MCF 10A (cell line): ENCODE measurements around the gene MTFR1L. TPM values are rescaled to one million over a fixed set of nuclear protein-coding genes. Genes with fewer than 3 reads are reported as not detected.

Source experiments
- BruUV-seq: library from RNA; stranded (reverse); fragments of 400-500 nt; replicated peaks from 2 replicates; lab custom pipeline; 2021; lab: Mats Ljungman, UMichigan
- CTCF ChIA-PET: fragments of 300-600 bp; sonication (Branson Sonifier 250); formaldehyde crosslinking; extraction: SDS; loops from one replicate; lab custom pipeline; 2021; ENCODE audit warnings: antibody characterized with exemption, inconsistent platforms; lab: Yijun Ruan, JAX
- POLR2A ChIA-PET: fragments of 300-600, 350-650 bp; sonication (Branson Sonifier 250); formaldehyde crosslinking; extraction: SDS; loops from one replicate; lab custom pipeline; 2020; ENCODE audit warnings: antibody characterized with exemption, inconsistent platforms; lab: Yijun Ruan, JAX
- DNase-seq: peaks from one replicate; pipeline ENCODE4 v3.0.0-alpha.2; 2018; ENCODE audit not compliant: unreplicated experiment
- H3K27ac Mint-ChIP-seq: one replicate; pipeline ENCODE4 v1.8.0; 2022; ENCODE audit warnings: mild to moderate bottlenecking, low read depth, mixed read lengths; ENCODE audit not compliant: unreplicated experiment
- H3K27me3 Mint-ChIP-seq: one replicate; pipeline ENCODE4 v1.8.0; 2022; ENCODE audit warnings: mixed read lengths; ENCODE audit not compliant: insufficient read depth, unreplicated experiment
- H3K36me3 Mint-ChIP-seq: one replicate; pipeline ENCODE4 v1.8.0; 2022; ENCODE audit warnings: mild to moderate bottlenecking, moderate library complexity, mixed read lengths; ENCODE audit not compliant: insufficient read depth, unreplicated experiment
- H3K4me1 Mint-ChIP-seq: one replicate; pipeline ENCODE4 v1.8.0; 2022; ENCODE audit warnings: mixed read lengths; ENCODE audit not compliant: insufficient read depth, unreplicated experiment
- H3K4me3 Mint-ChIP-seq: one replicate; pipeline ENCODE4 v1.8.0; 2022; ENCODE audit warnings: mild to moderate bottlenecking, moderate library complexity, mixed read lengths; ENCODE audit not compliant: unreplicated experiment
- H3K9me3 Mint-ChIP-seq: one replicate; pipeline ENCODE4 v1.8.0; 2022; ENCODE audit warnings: mixed read lengths; ENCODE audit not compliant: unreplicated experiment
- intact Hi-C: fragments of 100-400 bp; cut with micrococcal nuclease; formaldehyde crosslinking; loops from 2 replicates; pipeline ENCODE4 v1.14.1; 2022
- total RNA-seq: library from RNA; stranded (reverse); gene quantifications from 2 replicates; pipeline ENCODE4 v1.2.3, GENCODE V29; 2022
- TF ChIP-seq, protein P1 (sequence below): fragments of 200-600 bp; IDR thresholded peaks from one replicate; pipeline ENCODE4 v1.8.0; 2022; ENCODE audit warnings: antibody characterized with exemption, mild to moderate bottlenecking; ENCODE audit not compliant: unreplicated experiment

The MTFR1L gene
- total RNA-seq, 1 experiment from 2014 or later: 39.3 TPM

GRCh38 chr1:25876693-25877077 is 56.9 kb downstream of the MTFR1L start:
- Mint-ChIP-seq H3K4me1 (peaks cover 14% of the 10 kb centered on the region), H3K4me3 (no peak overlapping the region), H3K27ac (no peak overlapping the region), H3K36me3 (peaks cover 3% of the 10 kb centered on the region), H3K27me3 (no peaks in the 10 kb centered on the region), H3K9me3 (no peaks in the 10 kb centered on the region)
- ChIA-PET POLR2A (interaction anchor here (2.3 to 6.9 kb wide), 2 partner anchors 14 to 18 kb away, joined by 6 to 83 read pairs; no protein-coding TSS in a partner anchor), CTCF (no interaction called here)
- no peak for DNase-seq
- TF ChIP-seq, protein P1, sequence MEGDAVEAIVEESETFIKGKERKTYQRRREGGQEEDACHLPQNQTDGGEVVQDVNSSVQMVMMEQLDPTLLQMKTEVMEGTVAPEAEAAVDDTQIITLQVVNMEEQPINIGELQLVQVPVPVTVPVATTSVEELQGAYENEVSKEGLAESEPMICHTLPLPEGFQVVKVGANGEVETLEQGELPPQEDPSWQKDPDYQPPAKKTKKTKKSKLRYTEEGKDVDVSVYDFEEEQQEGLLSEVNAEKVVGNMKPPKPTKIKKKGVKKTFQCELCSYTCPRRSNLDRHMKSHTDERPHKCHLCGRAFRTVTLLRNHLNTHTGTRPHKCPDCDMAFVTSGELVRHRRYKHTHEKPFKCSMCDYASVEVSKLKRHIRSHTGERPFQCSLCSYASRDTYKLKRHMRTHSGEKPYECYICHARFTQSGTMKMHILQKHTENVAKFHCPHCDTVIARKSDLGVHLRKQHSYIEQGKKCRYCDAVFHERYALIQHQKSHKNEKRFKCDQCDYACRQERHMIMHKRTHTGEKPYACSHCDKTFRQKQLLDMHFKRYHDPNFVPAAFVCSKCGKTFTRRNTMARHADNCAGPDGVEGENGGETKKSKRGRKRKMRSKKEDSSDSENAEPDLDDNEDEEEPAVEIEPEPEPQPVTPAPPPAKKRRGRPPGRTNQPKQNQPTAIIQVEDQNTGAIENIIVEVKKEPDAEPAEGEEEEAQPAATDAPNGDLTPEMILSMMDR: no peak
- no TSS peak for BruUV-seq
- intact Hi-C loops: no loop called here

DNA sequence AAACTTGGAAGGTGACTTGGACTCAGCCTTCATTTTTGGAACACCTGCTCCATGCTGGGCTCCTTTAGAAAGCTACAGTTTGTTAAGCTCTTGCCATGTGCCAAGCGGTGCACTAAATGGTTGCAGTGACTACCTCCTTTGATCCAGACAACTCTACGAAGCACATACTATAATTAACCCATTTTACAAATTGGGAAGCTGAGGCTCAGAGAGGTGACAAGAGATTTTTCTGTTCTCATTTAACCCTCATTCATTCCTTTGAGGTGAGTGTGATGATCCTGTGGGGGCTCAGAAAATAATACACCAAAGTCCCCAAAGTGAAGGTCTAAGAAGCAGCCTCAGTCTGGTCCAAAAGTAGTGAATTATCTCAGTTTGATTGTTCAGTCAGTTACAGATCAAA is 57.4 kb downstream of the MTFR1L start:
- H3K27me3 Mint-ChIP-seq: no peaks in the 10 kb centered on the region

DNA sequence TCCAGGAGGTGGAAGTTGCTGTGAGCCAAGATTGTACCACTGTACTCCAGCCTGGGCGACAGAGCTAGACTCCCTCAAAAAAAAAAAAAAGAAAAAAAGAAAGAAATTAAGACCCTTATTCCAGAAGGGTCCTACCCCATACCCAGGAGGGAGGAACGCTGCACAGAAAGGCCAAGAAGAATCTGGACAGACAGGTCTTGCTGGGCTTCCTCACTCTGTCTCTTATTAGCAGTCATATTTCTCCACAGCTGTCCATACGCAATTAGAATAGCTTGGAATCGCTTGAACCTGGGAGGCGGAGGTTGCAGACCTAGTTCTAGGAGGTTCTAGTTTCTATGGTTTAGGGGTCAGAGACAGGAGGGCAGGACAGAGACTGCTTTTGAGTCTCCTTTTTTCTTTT is 58.9 kb downstream of the MTFR1L start:
- DNase-seq: no peak
- peaks cover 11% of the 10 kb centered on the region for H3K4me1 Mint-ChIP-seq
- no peaks in the 10 kb centered on the region for H3K27me3 Mint-ChIP-seq
- TF ChIP-seq, protein P1: no peak
- POLR2A ChIA-PET: interaction anchor here (6.9 kb wide), 1 partner anchor 12 kb away, joined by 83 read pairs; no protein-coding TSS in a partner anchor
- H3K4me3 Mint-ChIP-seq: no peak overlapping the region
- intact Hi-C loops: no loop called here
- no peaks in the 10 kb centered on the region for H3K9me3 Mint-ChIP-seq
- H3K36me3 Mint-ChIP-seq: peaks cover 6% of the 10 kb centered on the region
- H3K27ac Mint-ChIP-seq: no peak overlapping the region
- CTCF ChIA-PET: interaction anchor here (0.6 kb wide), 1 partner anchor 12 kb away, joined by 3 read pairs; no protein-coding TSS in a partner anchor
- no TSS peak for BruUV-seq

More for the DNA sequence above, 57.4 kb downstream of the MTFR1L start:
- CTCF ChIA-PET: interaction anchor here (0.9 kb wide), 1 partner anchor 19 kb away, joined by 3 read pairs; no protein-coding TSS in a partner anchor
- no TSS peak for BruUV-seq
- POLR2A ChIA-PET: interaction anchor here (0.5 to 6.9 kb wide), 3 partner anchors 13 to 528 kb away, joined by 3 to 83 read pairs (median 6); no protein-coding TSS in a partner anchor
- Mint-ChIP-seq H3K4me1 (peaks cover 11% of the 10 kb centered on the region), H3K9me3 (no peaks in the 10 kb centered on the region), H3K36me3 (peaks cover 6% of the 10 kb centered on the region), H3K4me3 (no peak overlapping the region), H3K27ac (no peak overlapping the region)
- TF ChIP-seq, protein P1: no peak
- DNase-seq: no peak
- intact Hi-C loops: no loop called here

- Mint-ChIP-seq H3K27ac (no peak overlapping the region), H3K4me3 (no peak overlapping the region), H3K36me3 (peaks cover 6% of the 10 kb centered on the region), H3K4me1 (peaks cover 11% of the 10 kb centered on the region), H3K9me3 (no peaks in the 10 kb centered on the region), H3K27me3 (no peaks in the 10 kb centered on the region)
- ChIA-PET CTCF (interaction anchor here (0.6 kb wide), 1 partner anchor 15 kb away, joined by 3 read pairs; no protein-coding TSS in a partner anchor), POLR2A (interaction anchor here (6.9 kb wide), 1 partner anchor 11 kb away, joined by 83 read pairs; no protein-coding TSS in a partner anchor)
- DNase-seq: no peak
- intact Hi-C loops: no loop called here
- BruUV-seq: no TSS peak
- TF ChIP-seq, protein P1: no peak
Measured at GRCh38 chr1:25879675-25880074, 59.9 kb downstream of the MTFR1L start.
